Psoas muscle (tissue), 8 donors: ENCODE data around the gene SLC4A5. TPM values are rescaled to one million over a fixed set of nuclear protein-coding genes. Genes with fewer than 3 reads are reported as not detected.
A peak's percentile ranks its signal among the peaks of the same experiment; 100 is the strongest.

Experiments used
- ATAC-seq, 4 donors: fragments of 200-7000 bp; cut with Tn5 transposase; one replicate each; pipeline ENCODE4 v1.9.1; 2020; ENCODE audit warnings: moderate library complexity in 3 of 4, mild to moderate bottlenecking in 2 of 4
- DNase-seq, 2 donors: peaks; one replicate each; pipeline ENCODE4 v3.0.0-alpha.2; 2020
- H3K27ac ChIP-seq: fragments of 200-600 bp; one replicate; pipeline ENCODE4 v1.8.0; 2022
- H3K27me3 ChIP-seq, 3 donors: fragments of 200-600 bp in 1 of 3; one replicate each; pipeline versions ENCODE4 v1.6.1 to v1.8.0; 2013 to 2022; ENCODE audit warnings: low read length in 2 of 3, mild to moderate bottlenecking in 2 of 3, moderate library complexity in 1 of 3; ENCODE audit not compliant: insufficient read depth in 3 of 3
- H3K36me3 ChIP-seq, 2 donors: fragments of 200-600 bp in 1 of 2; one replicate each; pipeline versions ENCODE4 v1.6.1 to v1.8.0; 2013 to 2022; ENCODE audit warnings: low read depth in 1 of 2, mild to moderate bottlenecking in 1 of 2, moderate library complexity in 1 of 2; ENCODE audit not compliant: insufficient read depth in 1 of 2
- H3K4me1 ChIP-seq: fragments of 200-600 bp; one replicate; pipeline ENCODE4 v1.8.0; 2022
- H3K4me3 ChIP-seq: fragments of 200-600 bp; one replicate; pipeline ENCODE4 v1.8.0; 2022; ENCODE audit warnings: mild to moderate bottlenecking
- H3K9me3 ChIP-seq: fragments of 200-600 bp; one replicate; pipeline ENCODE4 v1.8.0; 2022
- WGBS, 3 donors: extraction: QIAGEN DNeasy Blood & Tissue Kit; methylation state at CpG; one replicate each; pipeline versions ENCODE4 v1.1.6 to v1.1.7; 2013; 5-methylcytosine and 5-hydroxymethylcytosine counted together
- intact Hi-C, 2 donors: fragments of 100-400 bp; cut with DNase I; formaldehyde crosslinking; loops; one replicate each; pipeline versions ENCODE4 v1.11.0 to v1.14.2; 2022
- long read RNA-seq, 2 donors: library from polyadenylated mRNA; unstranded; transcript quantifications; one replicate each; pipeline ENCODE4 v2.0.0, GENCODE V29; 2021
- polyA plus RNA-seq, 3 donors: library from polyadenylated mRNA; stranded (reverse); fragments of 200-250 nt; gene quantifications; one replicate each; pipeline ENCODE4 v1.2.3, GENCODE V29; 2013
- total RNA-seq, 4 donors: library from RNA; stranded (reverse); fragmentation: NEBNext Ultra II Directional in 2 of 4; extraction: Animal tissue kit (Norgen Biotek cat#: 25700) in 2 of 4; gene quantifications; one replicate each; pipeline versions ENCODE4 v1.2.1 to v1.2.4, GENCODE V29; 2021 to 2023
- TF ChIP-seq, protein P1 (sequence below): fragments of 200-600 bp; IDR thresholded peaks from one replicate; pipeline ENCODE4 v1.8.0; 2022; ENCODE audit warnings: antibody characterized with exemption
- donor health status: healthy with polysubstance abuse.
- donor health status: DM: no; HTN: no; CAD: no; lungs with moderate emphysema.
- donor health status: Bipolar disorder and iron deficiency.
- donor health status: healthy.
- donor health status: DM: yes; HTN: yes; CAD: no.
- donor health status: DM: no; HTN: no; CAD: no.
- donor health status: DM: no; HTN: no; CAD: no.
- donor health status: DM: yes; HTN: yes; CAD: no.

The SLC4A5 gene, protein sequence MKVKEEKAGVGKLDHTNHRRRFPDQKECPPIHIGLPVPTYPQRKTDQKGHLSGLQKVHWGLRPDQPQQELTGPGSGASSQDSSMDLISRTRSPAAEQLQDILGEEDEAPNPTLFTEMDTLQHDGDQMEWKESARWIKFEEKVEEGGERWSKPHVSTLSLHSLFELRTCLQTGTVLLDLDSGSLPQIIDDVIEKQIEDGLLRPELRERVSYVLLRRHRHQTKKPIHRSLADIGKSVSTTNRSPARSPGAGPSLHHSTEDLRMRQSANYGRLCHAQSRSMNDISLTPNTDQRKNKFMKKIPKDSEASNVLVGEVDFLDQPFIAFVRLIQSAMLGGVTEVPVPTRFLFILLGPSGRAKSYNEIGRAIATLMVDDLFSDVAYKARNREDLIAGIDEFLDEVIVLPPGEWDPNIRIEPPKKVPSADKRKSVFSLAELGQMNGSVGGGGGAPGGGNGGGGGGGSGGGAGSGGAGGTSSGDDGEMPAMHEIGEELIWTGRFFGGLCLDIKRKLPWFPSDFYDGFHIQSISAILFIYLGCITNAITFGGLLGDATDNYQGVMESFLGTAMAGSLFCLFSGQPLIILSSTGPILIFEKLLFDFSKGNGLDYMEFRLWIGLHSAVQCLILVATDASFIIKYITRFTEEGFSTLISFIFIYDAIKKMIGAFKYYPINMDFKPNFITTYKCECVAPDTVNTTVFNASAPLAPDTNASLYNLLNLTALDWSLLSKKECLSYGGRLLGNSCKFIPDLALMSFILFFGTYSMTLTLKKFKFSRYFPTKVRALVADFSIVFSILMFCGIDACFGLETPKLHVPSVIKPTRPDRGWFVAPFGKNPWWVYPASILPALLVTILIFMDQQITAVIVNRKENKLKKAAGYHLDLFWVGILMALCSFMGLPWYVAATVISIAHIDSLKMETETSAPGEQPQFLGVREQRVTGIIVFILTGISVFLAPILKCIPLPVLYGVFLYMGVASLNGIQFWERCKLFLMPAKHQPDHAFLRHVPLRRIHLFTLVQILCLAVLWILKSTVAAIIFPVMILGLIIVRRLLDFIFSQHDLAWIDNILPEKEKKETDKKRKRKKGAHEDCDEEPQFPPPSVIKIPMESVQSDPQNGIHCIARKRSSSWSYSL
- 1 to 10 TPM in 3 of 4 donors, under 1 TPM in 1; 0.57 to 5.7 (median 2.3) TPM for total RNA-seq
- under 1 TPM; 0.27 to 0.53 (median 0.42) TPM for polyA plus RNA-seq
- long read RNA-seq, donor 1: 0 reads
- long read RNA-seq, donor 2: 0 reads

DNA sequence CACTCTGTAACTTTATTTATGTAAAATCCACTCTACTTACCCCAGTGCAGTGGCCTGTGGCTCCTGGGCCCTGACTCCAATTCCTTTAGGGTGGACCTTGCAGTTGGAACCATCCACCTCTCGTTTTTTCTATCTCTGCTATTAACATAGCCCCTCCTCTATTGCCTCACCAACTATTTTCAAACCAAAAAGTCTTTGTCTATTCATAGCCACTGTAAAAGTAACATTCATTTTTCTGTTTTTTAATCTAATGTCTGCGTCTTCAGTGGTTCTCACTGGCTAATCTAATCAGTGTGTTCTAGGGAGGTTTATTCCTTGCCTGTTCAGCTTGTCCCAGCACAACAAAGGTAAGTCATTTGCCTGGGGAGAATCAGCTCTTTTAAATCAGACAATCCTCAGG, at the start of gene SLC4A5:
Gene SLC4A5 (minus strand): TSS at position 101 of the 400 bp plus-strand sequence. CDS start 28,393 bp downstream, outside the sequence.
- DNase-seq: no peak
- ATAC-seq: no peak
- H3K27ac ChIP-seq: no peak within 1 kb of the TSS
- intact Hi-C loops: no loop called here
- WGBS, 3 donors: 76 to 78% (median 78%) methylated on average over 2 of the region's 2 CpGs
- H3K9me3 ChIP-seq: no peaks in the 10 kb centered on the region
- no peaks in the 10 kb centered on the region for H3K4me1 ChIP-seq
- H3K36me3 ChIP-seq: peaks cover 0 to under 1% of the 10 kb centered on the region in 2 donors
- H3K4me3 ChIP-seq: no peak within 1 kb of the TSS
- TF ChIP-seq, protein P1, sequence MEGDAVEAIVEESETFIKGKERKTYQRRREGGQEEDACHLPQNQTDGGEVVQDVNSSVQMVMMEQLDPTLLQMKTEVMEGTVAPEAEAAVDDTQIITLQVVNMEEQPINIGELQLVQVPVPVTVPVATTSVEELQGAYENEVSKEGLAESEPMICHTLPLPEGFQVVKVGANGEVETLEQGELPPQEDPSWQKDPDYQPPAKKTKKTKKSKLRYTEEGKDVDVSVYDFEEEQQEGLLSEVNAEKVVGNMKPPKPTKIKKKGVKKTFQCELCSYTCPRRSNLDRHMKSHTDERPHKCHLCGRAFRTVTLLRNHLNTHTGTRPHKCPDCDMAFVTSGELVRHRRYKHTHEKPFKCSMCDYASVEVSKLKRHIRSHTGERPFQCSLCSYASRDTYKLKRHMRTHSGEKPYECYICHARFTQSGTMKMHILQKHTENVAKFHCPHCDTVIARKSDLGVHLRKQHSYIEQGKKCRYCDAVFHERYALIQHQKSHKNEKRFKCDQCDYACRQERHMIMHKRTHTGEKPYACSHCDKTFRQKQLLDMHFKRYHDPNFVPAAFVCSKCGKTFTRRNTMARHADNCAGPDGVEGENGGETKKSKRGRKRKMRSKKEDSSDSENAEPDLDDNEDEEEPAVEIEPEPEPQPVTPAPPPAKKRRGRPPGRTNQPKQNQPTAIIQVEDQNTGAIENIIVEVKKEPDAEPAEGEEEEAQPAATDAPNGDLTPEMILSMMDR: no peak
- H3K27me3 ChIP-seq: no peaks in the 10 kb centered on the region

DNA sequence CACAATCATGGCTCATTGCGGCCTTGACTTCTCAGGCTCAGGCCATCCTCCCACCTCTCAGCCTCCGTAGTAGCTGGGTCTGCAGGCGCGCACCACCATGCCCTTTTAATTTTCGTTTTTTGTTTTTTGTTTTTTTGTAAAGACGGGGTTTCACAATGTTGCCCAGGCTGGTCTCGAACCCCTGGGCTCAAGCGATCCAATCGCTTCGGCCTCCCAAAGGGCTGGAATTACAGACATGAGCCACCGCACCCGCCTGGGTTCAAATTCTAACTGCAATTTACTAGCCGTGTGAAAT, 49.2 kb upstream of the SLC4A5 start:
- Histone ChIP-seq H3K27me3 (peaks cover 0 to 2% (median 0%) of the 10 kb centered on the region in 3 donors), H3K4me1 (peaks cover 37% of the 10 kb centered on the region), H3K9me3 (no peaks in the 10 kb centered on the region), H3K4me3 (peak overlapping the region; percentile 91), H3K36me3 (no peaks in the 10 kb centered on the region), H3K27ac (no peak overlapping the region)
- TF ChIP-seq, protein P1: no peak
- ATAC-seq (no peak), DNase-seq (no peak)
- intact Hi-C loops: no loop called here
- WGBS, 3 donors: 70 to 74% (median 71%) methylated on average over 13 of the region's 13 CpGs

DNA sequence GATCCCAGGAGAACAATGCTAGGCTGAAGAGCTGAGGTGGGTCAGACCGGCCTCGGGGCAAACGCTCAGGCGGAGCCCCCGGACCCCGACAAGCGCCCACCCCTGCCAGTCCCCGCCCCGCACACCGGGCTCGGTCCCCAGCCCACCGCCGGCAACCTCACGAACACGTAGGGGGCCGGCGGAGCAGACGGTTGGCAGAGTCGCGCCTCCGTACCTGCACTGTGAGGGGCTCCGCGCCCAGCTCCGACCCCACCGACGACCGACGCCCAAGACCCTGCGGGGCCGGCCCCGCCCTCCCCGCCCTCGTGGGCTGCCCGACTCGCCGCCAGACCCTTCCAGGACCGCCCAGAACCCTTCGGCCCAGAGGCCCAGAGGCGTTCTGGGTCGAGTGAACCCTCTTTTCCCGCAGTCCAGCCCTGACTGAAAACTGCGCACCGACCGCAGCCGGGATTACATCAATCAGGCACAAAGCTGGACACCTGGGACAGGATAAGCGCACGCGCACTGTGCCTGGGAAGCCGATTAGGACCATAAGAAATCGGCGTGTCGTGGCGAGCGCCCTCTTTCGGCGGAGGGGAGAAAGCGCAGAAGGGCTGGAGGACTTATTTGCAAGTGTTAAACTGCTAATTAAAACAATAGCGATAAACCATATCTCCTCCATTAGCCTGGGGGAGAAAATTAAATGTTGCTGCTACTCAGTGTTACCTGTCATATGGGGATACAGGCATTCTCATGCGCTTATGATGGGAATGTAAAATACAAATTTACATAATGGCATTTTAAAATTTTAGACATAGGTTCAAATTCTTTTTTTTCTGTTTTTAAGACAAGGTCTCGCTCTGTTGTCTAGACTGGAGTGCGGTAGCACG, 48.6 kb upstream of the SLC4A5 start:
- Histone ChIP-seq H3K27ac (peak overlapping the region; percentile 95), H3K36me3 (no peaks in the 10 kb centered on the region), H3K9me3 (no peaks in the 10 kb centered on the region), H3K27me3 (peaks cover 0 to 2% (median 0%) of the 10 kb centered on the region in 3 donors), H3K4me1 (peaks cover 42% of the 10 kb centered on the region), H3K4me3 (peak overlapping the region; percentile 91)
- 1 to 2% (median 1%) methylated on average over 50 to 62 of the region's 62 CpGs for WGBS, 3 donors
- TF ChIP-seq, protein P1: peak; percentile 98
- intact Hi-C loops: no loop called here
- peak; percentile 89 to 93 (median 92) for ATAC-seq
- DNase-seq: peak; percentile 93 to 97

DNA sequence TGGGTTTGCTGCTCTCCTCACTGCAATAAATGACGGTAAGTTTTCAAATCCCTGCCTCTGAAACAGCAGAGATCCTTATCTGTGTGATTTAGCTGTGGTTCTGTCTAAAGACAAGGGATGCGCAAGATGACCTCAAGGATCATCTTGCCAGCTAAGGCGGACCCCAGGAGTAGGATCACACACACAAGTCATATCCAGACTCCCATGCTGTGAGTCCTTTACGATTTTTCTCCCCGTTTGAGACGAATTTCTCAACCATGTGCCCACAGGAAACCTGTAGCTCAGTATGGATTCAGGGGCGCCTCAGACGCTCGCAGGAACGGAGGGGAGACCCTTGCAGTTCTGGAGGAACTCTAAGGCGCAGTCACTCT, 48.0 kb upstream of the SLC4A5 start:
- H3K4me1 ChIP-seq: peaks cover 43% of the 10 kb centered on the region
- WGBS, 3 donors: 0% methylated on average over 11 of the region's 11 CpGs
- TF ChIP-seq, protein P1: no peak
- ATAC-seq (peak in 3 of 4 donors; percentile 6 to 55 (median 33)), DNase-seq (no peak)
- H3K27ac ChIP-seq: peak overlapping the region; percentile 95
- intact Hi-C loops: no loop called here
- peaks cover 0 to 2% (median 0%) of the 10 kb centered on the region in 3 donors for H3K27me3 ChIP-seq
- H3K4me3 ChIP-seq: peak overlapping the region; percentile 91
- no peaks in the 10 kb centered on the region for H3K9me3 ChIP-seq
- no peaks in the 10 kb centered on the region for H3K36me3 ChIP-seq
